ENCODE data around the gene PDE5A.
"Not testable (repeated sequence)": the region's sequence is repeated elsewhere in the genome, so short reads cannot be mapped to it uniquely, and the experiment has no call there.

Gene PDE5A

DNA sequence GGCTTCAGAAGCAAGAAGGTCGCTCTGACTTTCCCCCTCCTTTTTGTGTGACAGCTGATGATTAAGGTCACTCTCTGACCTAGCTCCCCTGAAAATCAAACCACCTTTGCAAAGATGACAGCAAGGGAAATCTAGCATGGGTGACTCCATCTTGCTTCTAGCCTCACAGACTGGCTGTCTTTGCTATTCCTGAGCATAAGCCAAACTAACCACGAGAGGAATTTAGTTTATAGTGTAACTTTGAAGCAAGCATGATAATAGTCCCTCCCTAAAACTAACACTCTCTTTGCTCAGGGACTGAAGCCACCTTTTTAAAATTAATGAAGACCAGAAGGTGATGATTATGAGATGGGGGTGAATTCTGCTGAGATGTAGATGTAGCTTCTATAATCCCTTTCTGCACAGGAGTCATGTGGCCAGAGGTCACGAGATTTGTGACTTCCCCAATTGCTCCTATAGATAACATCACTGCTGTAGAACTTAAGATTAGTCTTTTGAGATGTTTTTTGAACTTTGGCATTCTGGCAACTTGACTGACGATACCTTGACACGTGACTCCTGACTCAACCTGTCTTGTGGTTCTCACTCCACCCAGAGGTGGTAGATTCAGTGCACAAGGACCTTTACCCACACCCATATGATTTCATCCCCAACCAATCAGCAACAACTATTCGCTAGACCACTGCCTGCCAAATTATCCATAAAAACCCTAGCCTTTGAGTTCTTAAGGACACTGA is 14.9 kb upstream of the PDE5A start:
- Histone ChIP-seq H3K4me3 (ENCODE audit: low read length) (no peak overlapping the region), H3K9me3 (ENCODE audit: insufficient read depth, low read depth, low read length) (no peaks in the 10 kb centered on the region), H3K9ac (ENCODE audit: low read depth, low read length) (no peak overlapping the region), H3K4me1 (ENCODE audit: insufficient read depth, low read length) (no peaks in the 10 kb centered on the region), H3K27me3 (ENCODE audit: insufficient read depth, low read length) (no peaks in the 10 kb centered on the region), H3K36me3 (ENCODE audit: insufficient read depth, low read depth, low read length) (no peaks in the 10 kb centered on the region), H3K27ac (ENCODE audit: low read length) (no peak overlapping the region)

DNA sequence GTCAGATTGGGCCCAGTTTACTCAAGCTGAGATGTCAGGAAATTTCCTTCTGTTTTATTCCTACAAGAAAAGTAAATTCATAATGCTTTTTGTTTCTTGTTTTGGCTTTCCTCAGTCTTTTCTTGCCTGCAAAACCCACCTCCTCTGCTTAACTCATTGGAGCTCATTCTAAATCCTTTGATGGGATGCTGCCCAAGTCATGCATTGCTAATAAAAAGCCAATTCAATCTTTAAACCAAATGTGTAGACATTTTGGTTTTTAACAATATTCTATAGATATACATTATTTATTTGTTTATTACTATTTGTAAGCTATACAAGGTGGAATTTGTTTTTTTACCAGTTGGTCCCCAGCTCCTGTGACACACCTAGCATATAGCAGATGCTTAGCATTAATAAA is 13.2 kb upstream of the PDE5A start:
- no peak overlapping the region for H3K27ac ChIP-seq (ENCODE audit: low read length)
- no peaks in the 10 kb centered on the region for H3K9me3 ChIP-seq (ENCODE audit: insufficient read depth, low read depth, low read length)
- H3K4me1 ChIP-seq (ENCODE audit: insufficient read depth, low read length): no peaks in the 10 kb centered on the region
- H3K4me3 ChIP-seq (ENCODE audit: low read length): no peak overlapping the region
- no peaks in the 10 kb centered on the region for H3K36me3 ChIP-seq (ENCODE audit: insufficient read depth, low read depth, low read length)
- no peaks in the 10 kb centered on the region for H3K27me3 ChIP-seq (ENCODE audit: insufficient read depth, low read length)
- no peak overlapping the region for H3K9ac ChIP-seq (ENCODE audit: low read depth, low read length)

- Histone ChIP-seq H3K9ac (ENCODE audit: low read depth, low read length) (no peak overlapping the region), H3K4me1 (ENCODE audit: insufficient read depth, low read length) (no peaks in the 10 kb centered on the region), H3K36me3 (ENCODE audit: insufficient read depth, low read depth, low read length) (no peaks in the 10 kb centered on the region), H3K9me3 (ENCODE audit: insufficient read depth, low read depth, low read length) (no peaks in the 10 kb centered on the region), H3K27ac (ENCODE audit: low read length) (no peak overlapping the region), H3K4me3 (ENCODE audit: low read length) (no peak overlapping the region), H3K27me3 (ENCODE audit: insufficient read depth, low read length) (no peaks in the 10 kb centered on the region)
Observed at GRCh38 chr4:119638359-119638758, 9.8 kb upstream of the PDE5A start.

- not testable (repeated sequence) for H3K9ac ChIP-seq (ENCODE audit: low read depth, low read length); H3K27me3 ChIP-seq (ENCODE audit: insufficient read depth, low read length); H3K4me3 ChIP-seq (ENCODE audit: low read length); H3K4me1 ChIP-seq (ENCODE audit: insufficient read depth, low read length); H3K36me3 ChIP-seq (ENCODE audit: insufficient read depth, low read depth, low read length); H3K27ac ChIP-seq (ENCODE audit: low read length); H3K9me3 ChIP-seq (ENCODE audit: insufficient read depth, low read depth, low read length)
Observed at GRCh38 chr4:119636851-119637250, 8.2 kb upstream of the PDE5A start.

DNA sequence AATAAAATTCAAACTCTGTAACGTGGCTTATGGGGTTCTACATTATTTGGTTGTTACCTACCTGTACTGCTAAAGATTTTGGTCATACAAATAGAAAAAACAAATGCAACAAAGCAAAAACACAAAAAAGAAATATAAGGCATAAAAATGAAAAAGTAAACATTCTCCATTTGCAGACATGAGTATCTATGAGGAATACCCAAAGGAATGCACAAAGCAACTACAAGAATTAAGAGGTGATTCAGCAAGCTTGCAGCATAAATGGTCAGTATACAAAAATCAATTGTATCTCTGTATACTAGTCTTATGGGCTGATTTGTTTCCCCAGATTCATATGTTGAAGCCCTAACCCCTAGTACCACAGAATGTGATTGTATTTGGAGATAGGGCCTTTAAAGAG is 3.6 kb upstream of the PDE5A start:
- Histone ChIP-seq H3K9me3 (ENCODE audit: insufficient read depth, low read depth, low read length) (no peaks in the 10 kb centered on the region), H3K4me3 (ENCODE audit: low read length) (no peak overlapping the region), H3K36me3 (ENCODE audit: insufficient read depth, low read depth, low read length) (no peaks in the 10 kb centered on the region), H3K27ac (ENCODE audit: low read length) (no peak overlapping the region), H3K9ac (ENCODE audit: low read depth, low read length) (no peak overlapping the region), H3K4me1 (ENCODE audit: insufficient read depth, low read length) (no peaks in the 10 kb centered on the region), H3K27me3 (ENCODE audit: insufficient read depth, low read length) (peaks cover 6% of the 10 kb centered on the region; the same call in 1 of the 2 replicates)

DNA sequence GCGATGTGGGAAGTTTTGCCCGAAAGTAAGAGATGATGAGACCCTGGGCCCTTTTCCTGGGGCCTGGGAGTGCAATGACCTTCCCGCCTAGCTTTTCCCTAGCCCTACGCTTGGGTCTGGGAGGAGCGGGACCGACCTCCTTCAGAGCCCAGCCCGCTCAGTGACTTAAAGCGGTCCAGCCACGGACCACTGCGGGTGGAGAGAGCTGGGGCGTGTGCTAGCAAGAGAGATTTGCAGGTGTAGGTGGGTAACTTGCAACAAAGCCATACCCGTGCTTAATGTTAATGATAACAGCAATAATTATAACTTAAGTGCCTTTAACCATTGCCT is 503 bp upstream of the PDE5A start:
- no peaks in the 10 kb centered on the region for H3K36me3 ChIP-seq (ENCODE audit: insufficient read depth, low read depth, low read length)
- no peak overlapping the region for H3K27ac ChIP-seq (ENCODE audit: low read length)
- H3K4me1 ChIP-seq (ENCODE audit: insufficient read depth, low read length): peaks cover 8% of the 10 kb centered on the region; the same call in 1 of the 2 replicates
- H3K9me3 ChIP-seq (ENCODE audit: insufficient read depth, low read depth, low read length): no peaks in the 10 kb centered on the region
- peak overlapping the region; percentile 63; the same call in 1 of the 2 replicates for H3K9ac ChIP-seq (ENCODE audit: low read depth, low read length)
- peak overlapping the region; percentile 67 for H3K4me3 ChIP-seq (ENCODE audit: low read length)
- peaks cover 17% of the 10 kb centered on the region; the same call in 1 of the 2 replicates for H3K27me3 ChIP-seq (ENCODE audit: insufficient read depth, low read length)

DNA sequence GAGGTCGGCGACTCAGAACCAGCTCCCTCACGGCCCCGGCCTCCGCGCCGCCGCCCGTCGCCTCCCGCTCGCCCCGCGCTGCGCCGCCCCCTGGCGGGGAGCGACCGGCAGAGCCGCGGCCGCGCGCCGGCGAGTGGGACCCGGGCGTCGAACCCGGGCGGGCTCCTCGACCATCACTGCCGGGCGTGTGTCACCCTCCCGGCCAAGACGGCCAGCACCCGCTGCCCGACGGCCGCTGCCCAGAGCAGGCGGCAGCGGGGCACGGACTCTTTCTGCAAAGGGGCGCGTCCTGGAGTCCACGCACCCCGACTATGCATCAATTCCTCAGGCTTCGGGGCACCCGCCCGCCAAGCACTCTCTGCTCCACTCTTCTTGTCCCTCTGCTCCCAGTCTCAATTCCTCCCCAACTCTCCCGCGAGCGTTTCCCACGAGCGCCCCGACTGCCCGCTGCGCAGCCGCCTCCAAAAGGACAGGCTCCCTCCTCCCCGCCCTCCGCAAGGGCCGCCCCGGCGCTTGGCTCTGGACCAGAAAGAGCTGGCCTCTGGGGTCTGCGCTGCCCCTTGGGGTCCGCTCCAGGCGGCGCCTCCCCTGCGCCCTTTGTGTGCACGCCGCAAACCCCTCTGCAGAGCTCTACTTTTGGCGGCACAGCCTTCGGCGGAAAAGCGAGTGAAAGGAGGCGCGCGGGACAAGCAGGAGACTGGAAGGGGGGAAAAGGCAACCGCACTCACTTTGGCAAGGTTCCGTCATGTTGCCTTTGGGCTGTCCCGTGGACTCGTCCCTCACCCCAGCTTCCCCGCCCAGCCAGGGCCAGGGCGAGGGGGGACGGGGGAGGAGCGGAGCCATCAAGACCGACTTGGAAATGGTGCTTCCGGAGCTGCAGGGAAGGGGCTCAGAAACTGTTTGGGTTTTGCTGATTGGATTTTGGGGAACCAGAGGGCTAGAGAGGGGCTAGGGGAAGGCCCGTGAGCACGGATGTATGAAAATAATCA is 1.0 kb downstream of the PDE5A start:
- H3K27ac ChIP-seq (ENCODE audit: low read length): no peak overlapping the region
- no peaks in the 10 kb centered on the region for H3K9me3 ChIP-seq (ENCODE audit: insufficient read depth, low read depth, low read length)
- H3K27me3 ChIP-seq (ENCODE audit: insufficient read depth, low read length): peaks cover 17% of the 10 kb centered on the region; the same call in 1 of the 2 replicates
- H3K36me3 ChIP-seq (ENCODE audit: insufficient read depth, low read depth, low read length): no peaks in the 10 kb centered on the region
- H3K4me3 ChIP-seq (ENCODE audit: low read length): peak overlapping the region; percentile 89
- peak overlapping the region; percentile 87; the same call in 1 of the 2 replicates for H3K9ac ChIP-seq (ENCODE audit: low read depth, low read length)
- peaks cover 8% of the 10 kb centered on the region; the same call in 1 of the 2 replicates for H3K4me1 ChIP-seq (ENCODE audit: insufficient read depth, low read length)

GRCh38 chr4:119626943-119627266 is 1.7 kb downstream of the PDE5A start:
- H3K27me3 ChIP-seq (ENCODE audit: insufficient read depth, low read length): peaks cover 17% of the 10 kb centered on the region; the same call in 1 of the 2 replicates
- H3K27ac ChIP-seq (ENCODE audit: low read length): no peak overlapping the region
- H3K4me3 ChIP-seq (ENCODE audit: low read length): peak overlapping the region; percentile 89
- no peaks in the 10 kb centered on the region for H3K9me3 ChIP-seq (ENCODE audit: insufficient read depth, low read depth, low read length)
- peaks cover 8% of the 10 kb centered on the region; the same call in 1 of the 2 replicates for H3K4me1 ChIP-seq (ENCODE audit: insufficient read depth, low read length)
- peak overlapping the region; percentile 76; the same call in 1 of the 2 replicates for H3K9ac ChIP-seq (ENCODE audit: low read depth, low read length)
- H3K36me3 ChIP-seq (ENCODE audit: insufficient read depth, low read depth, low read length): no peaks in the 10 kb centered on the region

GRCh38 chr4:119626420-119626819 is 2.2 kb downstream of the PDE5A start:
- Histone ChIP-seq H3K27ac (ENCODE audit: low read length) (no peak overlapping the region), H3K27me3 (ENCODE audit: insufficient read depth, low read length) (peaks cover 17% of the 10 kb centered on the region; the same call in 1 of the 2 replicates), H3K36me3 (ENCODE audit: insufficient read depth, low read depth, low read length) (no peaks in the 10 kb centered on the region), H3K9me3 (ENCODE audit: insufficient read depth, low read depth, low read length) (no peaks in the 10 kb centered on the region), H3K4me1 (ENCODE audit: insufficient read depth, low read length) (peaks cover 8% of the 10 kb centered on the region; the same call in 1 of the 2 replicates), H3K9ac (ENCODE audit: low read depth, low read length) (peak overlapping the region; percentile 76; the same call in 1 of the 2 replicates), H3K4me3 (ENCODE audit: low read length) (peak overlapping the region; percentile 89)

DNA sequence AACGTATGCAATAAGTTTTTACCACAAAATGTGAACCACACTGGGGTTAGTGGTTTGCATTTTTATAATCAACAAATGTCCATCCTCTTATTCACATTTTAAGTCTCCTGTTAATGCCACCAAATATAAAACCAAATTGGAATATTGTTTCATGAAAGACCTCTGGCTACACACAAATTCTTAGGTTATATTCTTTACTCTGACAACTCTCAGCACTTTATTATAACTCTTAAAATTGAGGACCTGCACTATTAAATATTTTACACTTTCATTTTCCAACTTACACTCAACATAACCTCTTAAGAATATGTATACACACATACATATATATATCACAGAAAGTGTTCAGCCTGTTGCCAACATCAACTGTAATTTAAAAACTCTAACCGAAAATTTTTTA is 2.8 kb downstream of the PDE5A start:
- peak overlapping the region; percentile 89; the same call in 1 of the 2 replicates for H3K4me3 ChIP-seq (ENCODE audit: low read length)
- peaks cover 8% of the 10 kb centered on the region; the same call in 1 of the 2 replicates for H3K4me1 ChIP-seq (ENCODE audit: insufficient read depth, low read length)
- H3K27ac ChIP-seq (ENCODE audit: low read length): no peak overlapping the region
- H3K27me3 ChIP-seq (ENCODE audit: insufficient read depth, low read length): peaks cover 17% of the 10 kb centered on the region; the same call in 1 of the 2 replicates
- no peak overlapping the region for H3K9ac ChIP-seq (ENCODE audit: low read depth, low read length)
- H3K9me3 ChIP-seq (ENCODE audit: insufficient read depth, low read depth, low read length): no peaks in the 10 kb centered on the region
- no peaks in the 10 kb centered on the region for H3K36me3 ChIP-seq (ENCODE audit: insufficient read depth, low read depth, low read length)

- no peak overlapping the region for H3K9ac ChIP-seq (ENCODE audit: low read depth, low read length)
- H3K36me3 ChIP-seq (ENCODE audit: insufficient read depth, low read depth, low read length): no peaks in the 10 kb centered on the region
- H3K27me3 ChIP-seq (ENCODE audit: insufficient read depth, low read length): peaks cover 12% of the 10 kb centered on the region; the same call in 1 of the 2 replicates
- no peak overlapping the region for H3K4me3 ChIP-seq (ENCODE audit: low read length)
- H3K27ac ChIP-seq (ENCODE audit: low read length): no peak overlapping the region
- no peaks in the 10 kb centered on the region for H3K9me3 ChIP-seq (ENCODE audit: insufficient read depth, low read depth, low read length)
- peaks cover 8% of the 10 kb centered on the region; the same call in 1 of the 2 replicates for H3K4me1 ChIP-seq (ENCODE audit: insufficient read depth, low read length)
Observed at GRCh38 chr4:119624356-119624755, 4.2 kb downstream of the PDE5A start.

Data from iPS-20b (cell line).